ENCODE data around the gene TLE2.

The TLE2 gene

GRCh38 chr19:3036119-3036976 is 7.3 kb upstream of the TLE2 start:
- peak; percentile 85 for DNase-seq (ENCODE audit: low spot score)

GRCh38 chr19:3035542-3036118 is 6.5 kb upstream of the TLE2 start:
- peak; percentile 100 for DNase-seq (ENCODE audit: low spot score)

GRCh38 chr19:3034656-3035541 is 5.8 kb upstream of the TLE2 start:
- DNase-seq (ENCODE audit: low spot score): no peak

GRCh38 chr19:3034406-3034655 is 5.3 kb upstream of the TLE2 start:
- DNase-seq (ENCODE audit: low spot score): no peak

GRCh38 chr19:3033595-3034405 is 4.7 kb upstream of the TLE2 start:
- no peak for DNase-seq (ENCODE audit: low spot score)

GRCh38 chr19:3031607-3031867 is 2.5 kb upstream of the TLE2 start:
- DNase-seq (ENCODE audit: low spot score): no peak

- no peak for DNase-seq (ENCODE audit: low spot score)
Measured at GRCh38 chr19:3028305-3029064, 595 bp downstream of the TLE2 start.

- no peak for DNase-seq (ENCODE audit: low spot score)
Measured at GRCh38 chr19:3027981-3028304, 1.1 kb downstream of the TLE2 start.

- no peak for DNase-seq (ENCODE audit: low spot score)
Measured at GRCh38 chr19:3027292-3027691, 1.8 kb downstream of the TLE2 start.

- DNase-seq (ENCODE audit: low spot score): no peak
Measured at GRCh38 chr19:3026768-3027167, 2.3 kb downstream of the TLE2 start.

GRCh38 chr19:3025549-3025886 is 3.6 kb downstream of the TLE2 start:
- no peak for DNase-seq (ENCODE audit: low spot score)

- no peak for DNase-seq (ENCODE audit: low spot score)
Measured at GRCh38 chr19:3024870-3025548, 4.1 kb downstream of the TLE2 start.

- no peak for DNase-seq (ENCODE audit: low spot score)
Measured at GRCh38 chr19:3024509-3024869, 4.6 kb downstream of the TLE2 start.

GRCh38 chr19:3020321-3020960 is 8.6 kb downstream of the TLE2 start:
- no peak for DNase-seq (ENCODE audit: low spot score)

GRCh38 chr19:3019211-3019854 is 9.7 kb downstream of the TLE2 start:
- no peak for DNase-seq (ENCODE audit: low spot score)

- no peak for DNase-seq (ENCODE audit: low spot score)
Measured at GRCh38 chr19:3017923-3018322, 11.2 kb downstream of the TLE2 start.

- no peak for DNase-seq (ENCODE audit: low spot score)
Measured at GRCh38 chr19:3015126-3016057, 13.7 kb downstream of the TLE2 start.

GRCh38 chr19:3014135-3014534 is 14.9 kb downstream of the TLE2 start:
- no peak for DNase-seq (ENCODE audit: low spot score)

GRCh38 chr19:3013263-3013725 is 15.8 kb downstream of the TLE2 start:
- no peak for DNase-seq (ENCODE audit: low spot score)
